A549 (cell line): ENCODE data around the gene POGLUT2. TPM values are rescaled to one million over a fixed set of nuclear protein-coding genes. Genes with fewer than 3 reads are reported as not detected.

Experiments used
- ATAC-seq, 2 experiments: fragments of 200-7000 bp in 1 of 2; fragments of >200 bp in 1 of 2; cut with Nextera tagmentation in 1 of 2; cut with Tn5 transposase in 1 of 2; 3 replicates each; pipeline versions ENCODE4 v1.8.0 to v1.9.1; 2018 to 2020; ENCODE audit warnings: mild to moderate bottlenecking in 1 of 2, moderate library complexity in 1 of 2
- CTCF ChIA-PET: fragments of 300-600 bp; sonication (Branson Sonifier 250); formaldehyde crosslinking; extraction: SDS; loops from one replicate; lab custom pipeline; 2021; ENCODE audit warnings: antibody characterized with exemption, inconsistent platforms; lab: Yijun Ruan, JAX
- POLR2A ChIA-PET: fragments of 350-600 bp; formaldehyde crosslinking; extraction: SDS; loops from one replicate; lab custom pipeline; 2021; ENCODE audit warnings: antibody characterized with exemption, inconsistent platforms; lab: Yijun Ruan, JAX
- DNase-seq, 2 experiments: peaks; one replicate each; pipeline versions ENCODE4 v3.0.0 to v3.0.0-alpha.2; 2011 to 2016; ENCODE audit warnings: low read depth in 1 of 2, low spot score in 1 of 2
- FAIRE-seq: peaks from 2 replicates; lab custom pipeline; 2011; peaks lifted over from hg19 to GRCh38; lab: Jason Lieb, UNC
- H3K27ac ChIP-seq, 2 experiments: fragments of >200 bp; sonication (Bioruptor Twin); formaldehyde crosslinking; 3 replicates each; pipeline ENCODE4 v1.5.1; 2016 to 2017
- H3K4me1 ChIP-seq: fragments of >200 bp; sonication (Bioruptor Twin); formaldehyde crosslinking; 3 replicates; pipeline ENCODE4 v1.6.1; 2016
- H3K4me2 ChIP-seq: fragments of >200 bp; sonication (Bioruptor Twin); formaldehyde crosslinking; 3 replicates; pipeline ENCODE4 v1.6.1; 2016
- H3K4me3 ChIP-seq: fragments of >200 bp; sonication (Bioruptor Twin); formaldehyde crosslinking; 3 replicates; pipeline ENCODE4 v1.5.1; 2016
- H3K9me3 ChIP-seq: fragments of >200 bp; sonication (Bioruptor Twin); formaldehyde crosslinking; 3 replicates; pipeline ENCODE4 v1.6.1; 2016
- CEBPB ChIP-seq, 2 experiments: fragments of >200 bp in 1 of 2; sonication (Bioruptor Twin) in 1 of 2; formaldehyde crosslinking in 1 of 2; IDR thresholded peaks; 2 replicates each; pipeline ENCODE4 v1.6.1; 2012 to 2016
- CTCF ChIP-seq: fragments of >200 bp; sonication (Bioruptor Twin); formaldehyde crosslinking; IDR thresholded peaks from 3 replicates; pipeline ENCODE4 v1.5.1; 2016
- FOSL2 ChIP-seq, 2 experiments: fragments of 450-650 bp in 1 of 2; fragments of >200 bp in 1 of 2; sonication (Bioruptor Twin) in 1 of 2; formaldehyde crosslinking; IDR thresholded peaks; 2 replicates each; pipeline versions ENCODE4 v1.5.0 to v1.6.1; 2016 to 2020; ENCODE audit warnings: mild to moderate bottlenecking in 1 of 2, moderate library complexity in 1 of 2
- GATA3 ChIP-seq: IDR thresholded peaks from 2 replicates; pipeline ENCODE4 v1.6.1; 2012; ENCODE audit warnings: borderline replicate concordance
- HEYL ChIP-seq: fragments of 250-450 bp; sonication (Bioruptor Pico); IDR thresholded peaks from 2 replicates; pipeline ENCODE4 v1.8.0; 2021; ENCODE audit warnings: mild to moderate bottlenecking, moderate library complexity
- PBX3 ChIP-seq: IDR thresholded peaks from 2 replicates; pipeline ENCODE4 v1.6.1; 2012
- PHF8 ChIP-seq: fragments of 200-600 bp; sonication (generic); IDR thresholded peaks from 2 replicates; pipeline ENCODE4 v1.6.1; 2016; ENCODE audit warnings: low read depth, mild to moderate bottlenecking, antibody characterized with exemption, moderate library complexity, borderline replicate concordance
- POLR2A ChIP-seq: IDR thresholded peaks from 2 replicates; pipeline ENCODE4 v1.6.1; 2012; ENCODE audit warnings: mild to moderate bottlenecking, low read length
- REST ChIP-seq: fragments of 200-600 bp; sonication (generic); IDR thresholded peaks from 2 replicates; pipeline ENCODE4 v1.6.1; 2016; ENCODE audit warnings: antibody characterized with exemption, mild to moderate bottlenecking, moderate library complexity
- SMC3 ChIP-seq: fragments of >200 bp; sonication (Bioruptor Twin); formaldehyde crosslinking; IDR thresholded peaks from 3 replicates; pipeline ENCODE4 v1.6.1; 2018; ENCODE audit warnings: inconsistent platforms
- WGBS: methylation state at CpG from one replicate; pipeline ENCODE4 v1.1.6; 2017; ENCODE audit errors: missing lambda C conversion rate; 5-methylcytosine and 5-hydroxymethylcytosine counted together
- polyA plus RNA-seq, 4 experiments: library from polyadenylated mRNA; depleted of rRNA in 3 of 4; stranded (reverse); fragments of >200 nt; fragmentation: RNase III in 1 of 4; extraction: RNeasy Plus Mini Kit Qiagen cat#74134 plus additional on column Dnase treatment in 1 of 4; gene quantifications; 2 replicates in 3 of 4; 3 replicates in 1 of 4; pipeline ENCODE4 v1.2.3, GENCODE V29; 2011 to 2017
- TF ChIP-seq, protein P1 (sequence below): fragments of 450-650 bp; IDR thresholded peaks from 2 replicates; pipeline ENCODE4 v1.6.1; 2014; ENCODE audit warnings: antibody characterized with exemption
- TF ChIP-seq, protein P2 (sequence below): IDR thresholded peaks from 2 replicates; pipeline ENCODE4 v1.6.1; 2012; ENCODE audit warnings: low read depth, borderline replicate concordance

The POGLUT2 gene
- polyA plus RNA-seq, 2 of the 4 experiments (the other 2 are of a cell fraction): 5.3 to 9.1 TPM

- TF ChIP-seq REST: no peak
- TF ChIP-seq GATA3: no peak
- TF ChIP-seq SMC3: peak; percentile 40; the same call in 1 of the 3 replicates
- TF ChIP-seq, protein P1, sequence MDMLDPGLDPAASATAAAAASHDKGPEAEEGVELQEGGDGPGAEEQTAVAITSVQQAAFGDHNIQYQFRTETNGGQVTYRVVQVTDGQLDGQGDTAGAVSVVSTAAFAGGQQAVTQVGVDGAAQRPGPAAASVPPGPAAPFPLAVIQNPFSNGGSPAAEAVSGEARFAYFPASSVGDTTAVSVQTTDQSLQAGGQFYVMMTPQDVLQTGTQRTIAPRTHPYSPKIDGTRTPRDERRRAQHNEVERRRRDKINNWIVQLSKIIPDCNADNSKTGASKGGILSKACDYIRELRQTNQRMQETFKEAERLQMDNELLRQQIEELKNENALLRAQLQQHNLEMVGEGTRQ: no peak
- TF ChIP-seq POLR2A: peak; percentile 38
- TF ChIP-seq FOSL2 (IDR thresholded peaks at IDR 0.05): no peak
- no peak for TF ChIP-seq FOSL2 (CRISPR knock-in tag; IDR thresholded peaks at IDR 0.05)
- TF ChIP-seq, protein P2, sequence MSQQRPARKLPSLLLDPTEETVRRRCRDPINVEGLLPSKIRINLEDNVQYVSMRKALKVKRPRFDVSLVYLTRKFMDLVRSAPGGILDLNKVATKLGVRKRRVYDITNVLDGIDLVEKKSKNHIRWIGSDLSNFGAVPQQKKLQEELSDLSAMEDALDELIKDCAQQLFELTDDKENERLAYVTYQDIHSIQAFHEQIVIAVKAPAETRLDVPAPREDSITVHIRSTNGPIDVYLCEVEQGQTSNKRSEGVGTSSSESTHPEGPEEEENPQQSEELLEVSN: no peak; the same call in 1 of the 2 replicates
- TF ChIP-seq, all 56 proteins: peak for 6
Observed at GRCh38 chr13:102800145-102801041, 1.6 kb upstream of the POGLUT2 start (continued).

- H3K4me3 ChIP-seq: peak overlapping the region; percentile 83
- DNase-seq (peak; percentile 6 to 25), FAIRE-seq (no peak), ATAC-seq (peak; percentile 57 to 68)
- WGBS: 6% methylated on average over 15 of the region's 69 CpGs
- H3K4me1 ChIP-seq: peaks cover 7% of the 10 kb centered on the region; the same call in 1 of the 3 replicates
- peak overlapping the region; percentile 92 for H3K4me2 ChIP-seq
- H3K27ac ChIP-seq: peak overlapping the region; percentile 88 to 98
- POLR2A ChIA-PET: interaction anchor here (1.7 to 2.4 kb wide), 2 partner anchors 26 to 46 kb away, joined by 9 to 11 read pairs; partner anchors contain the start of genes ERCC5 and TEX30
- CTCF ChIA-PET: interaction anchor here (0.6 to 3.4 kb wide), 16 partner anchors 10 to 225 kb away, joined by 3 to 15 read pairs (median 4); partner anchors contain the start of gene ERCC5
- no peaks in the 10 kb centered on the region for H3K9me3 ChIP-seq
- no peak for TF ChIP-seq PBX3
- TF ChIP-seq PHF8: peak; percentile 13; the same call in 1 of the 2 replicates
- TF ChIP-seq, all 56 proteins: peak for 1
Observed at GRCh38 chr13:102799426-102800144, 809 bp upstream of the POGLUT2 start.

GRCh38 chr13:102793611-102794355, 5.0 kb downstream of the POGLUT2 start:
- ChIA-PET CTCF (no interaction called here), POLR2A (no interaction called here)
- TF ChIP-seq CEBPB (IDR thresholded peaks at IDR 0.05) (no peak), HEYL (CRISPR knock-in tag) (no peak), CTCF (no peak)
- DNase-seq (no peak), ATAC-seq (no peak), FAIRE-seq (no peak)
- H3K4me1 ChIP-seq: peaks cover 7% of the 10 kb centered on the region; the same call in 1 of the 3 replicates
- no peak overlapping the region for H3K4me3 ChIP-seq
- WGBS: 90% methylated on average over 9 of the region's 9 CpGs
- H3K27ac ChIP-seq: no peak overlapping the region
- no peaks in the 10 kb centered on the region for H3K9me3 ChIP-seq
- no peak overlapping the region for H3K4me2 ChIP-seq
